ENCODE data around the gene PLEKHG3.
A peak's percentile ranks its signal among the peaks of the same experiment; 100 is the strongest.

The PLEKHG3 gene

DNA sequence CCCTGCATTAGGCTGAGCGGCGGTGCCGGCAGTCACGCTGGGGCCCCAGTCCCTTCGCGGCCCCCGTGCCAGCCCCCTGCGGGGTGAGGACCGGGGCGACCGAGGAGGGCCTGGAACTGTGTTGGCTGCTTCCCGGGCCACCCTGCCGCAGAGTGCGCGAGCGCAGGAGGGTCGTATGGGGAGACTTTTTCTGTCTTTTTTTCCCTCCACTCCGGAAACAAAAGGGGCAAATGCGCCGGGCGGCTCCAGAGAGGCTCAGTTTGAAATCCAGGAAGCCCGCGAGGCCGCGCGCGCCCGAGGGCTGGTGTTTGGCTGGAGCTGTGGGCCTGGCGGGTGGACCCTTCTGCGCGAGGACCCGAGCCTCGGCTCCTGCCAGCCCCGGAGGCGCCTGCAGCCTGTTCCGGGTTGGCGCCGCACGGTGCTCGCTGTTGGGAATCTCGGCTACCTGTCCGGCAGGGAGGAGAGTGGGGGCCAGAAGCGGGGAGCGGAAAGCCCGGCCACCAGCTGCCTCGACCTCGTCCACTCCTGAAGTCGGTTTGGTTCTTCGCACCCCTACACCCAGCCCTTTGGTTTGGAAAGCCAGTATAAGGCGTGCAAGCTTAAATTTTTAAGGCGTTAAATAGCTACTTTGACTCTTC lies 638 bp downstream of the PLEKHG3 start:
- peak in 5 of 10 donors; percentile 34 to 88 (median 66) for DNase-seq
- intact Hi-C loops (cut with DNase I) = loop anchor here (5.0 kb wide), 1 partner anchor 57 kb away; no protein-coding TSS in a partner anchor

DNA sequence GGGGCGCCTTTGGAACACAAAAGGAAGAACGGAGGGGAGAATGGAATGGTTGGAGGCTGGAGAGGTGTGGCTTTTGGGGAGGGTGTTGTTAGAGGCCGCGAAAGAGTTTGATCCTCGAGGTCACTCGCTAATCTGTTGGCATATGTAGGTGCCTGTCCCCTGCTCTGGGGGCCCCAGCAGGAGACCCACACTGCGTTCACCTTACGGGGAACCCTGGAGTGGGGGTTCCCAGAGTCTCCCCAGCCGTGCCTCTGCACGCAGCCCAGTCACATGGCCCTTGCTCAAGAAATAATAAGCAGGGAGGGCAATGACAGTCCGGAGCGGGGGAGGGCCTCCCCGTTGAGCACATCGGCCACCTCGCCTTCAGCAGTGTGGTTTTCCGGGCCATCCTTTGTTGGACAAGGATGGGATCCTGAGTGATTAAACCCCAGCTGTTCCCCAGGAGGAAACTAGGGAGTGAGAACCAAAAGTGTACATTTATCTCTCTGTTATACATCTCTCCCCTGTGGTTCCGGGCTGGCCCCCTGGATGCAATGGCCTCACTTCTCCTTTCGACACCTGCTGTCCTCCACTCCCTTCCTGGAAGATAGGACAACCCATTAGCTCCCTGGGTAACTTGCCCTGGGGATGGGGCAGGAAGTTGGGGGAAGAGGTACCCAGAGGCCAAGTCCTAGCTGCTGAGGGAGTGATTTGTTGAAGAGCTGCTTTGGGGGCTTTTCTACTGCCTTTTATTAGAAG lies 1.3 kb downstream of the PLEKHG3 start:
- intact Hi-C loops (cut with DNase I) = loop anchor here (5.0 kb wide), 1 partner anchor 57 kb away; no protein-coding TSS in a partner anchor
- DNase-seq = peak in 6 of 10 donors; percentile 41 to 92 (median 54)

DNA sequence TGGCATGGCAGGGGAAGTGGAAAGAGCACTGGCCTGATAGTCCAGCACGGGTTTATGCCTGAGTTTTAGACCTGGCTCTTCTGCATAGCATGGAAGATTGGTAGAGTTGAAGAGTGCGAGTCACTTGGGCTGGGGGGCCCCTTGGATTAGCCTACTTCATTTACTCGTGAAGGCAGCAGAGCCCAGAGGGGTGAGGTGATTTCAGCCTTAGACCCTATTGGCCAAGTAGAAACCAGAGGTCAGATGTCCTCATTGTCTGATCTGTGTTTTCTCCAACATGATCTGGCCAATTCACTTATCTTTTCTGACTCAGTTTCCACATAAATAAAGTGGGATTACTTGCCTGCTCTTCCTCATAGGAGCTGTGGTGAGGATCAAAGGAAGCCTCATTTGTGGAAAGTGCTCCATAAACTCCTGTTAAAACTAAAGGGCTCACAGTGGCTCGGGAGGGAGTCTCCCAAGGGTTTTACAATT lies 1.9 kb downstream of the PLEKHG3 start:
- intact Hi-C loops (cut with DNase I) = loop anchor here (5.0 kb wide), 1 partner anchor 56 kb away; no protein-coding TSS in a partner anchor
- no peak for DNase-seq

DNA sequence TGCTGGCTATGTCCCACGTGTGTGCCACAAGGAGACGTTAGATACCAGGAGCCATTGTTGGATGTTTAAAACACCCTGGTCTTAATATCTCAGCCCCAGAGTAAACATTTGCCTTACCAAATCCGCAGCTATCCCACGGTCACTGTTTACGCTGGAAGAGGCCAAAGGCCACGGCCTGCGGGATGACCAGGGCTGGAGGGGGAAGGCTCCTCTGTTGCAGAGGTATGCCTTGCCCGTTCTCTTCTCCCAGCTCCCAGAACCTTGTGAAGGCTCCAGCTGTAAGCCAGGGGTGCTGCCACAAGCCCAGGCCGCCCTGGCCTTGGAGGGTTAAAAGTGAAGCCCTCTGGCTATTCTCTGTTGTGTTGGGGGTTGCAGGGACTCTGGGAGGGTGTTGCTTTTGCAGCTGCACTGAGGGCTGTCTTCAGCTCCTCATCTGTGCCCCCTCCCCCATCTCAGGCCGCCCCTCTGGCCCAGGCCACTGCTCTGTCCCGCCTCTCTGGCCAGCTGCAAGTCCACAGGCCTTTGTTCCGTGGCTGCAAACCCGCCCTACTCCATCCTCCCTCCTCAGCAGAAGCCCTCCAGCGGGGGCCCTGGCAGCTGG lies 2.5 kb downstream of the PLEKHG3 start:
- peak; percentile 77 to 99 (median 86) for DNase-seq

DNA sequence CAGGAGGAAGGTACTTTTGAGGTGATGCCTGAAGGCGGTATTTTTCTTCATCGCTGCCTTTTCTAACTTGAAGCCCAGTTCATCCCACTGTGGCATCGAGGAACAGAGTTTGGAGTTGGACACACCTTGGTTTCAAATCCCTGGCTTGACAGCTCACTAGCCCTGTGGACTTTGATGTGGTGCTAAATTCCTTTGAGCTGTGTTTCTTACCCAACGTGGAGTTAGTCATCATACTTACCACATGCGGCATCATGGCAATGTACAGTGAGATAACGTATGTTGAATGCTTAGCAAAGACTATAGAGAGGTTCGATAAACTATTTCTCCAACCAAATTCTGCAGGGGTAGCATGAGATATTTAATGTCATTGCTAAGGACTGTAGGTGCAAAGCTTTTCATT lies 3.4 kb downstream of the PLEKHG3 start:
- intact Hi-C loops (cut with DNase I) = loop anchor here (5.0 kb wide), 1 partner anchor 55 kb away; no protein-coding TSS in a partner anchor
- DNase-seq = peak in 1 of 10 donors; percentile 5

More for the DNA sequence above, 2.5 kb downstream of the PLEKHG3 start:
- intact Hi-C loops (cut with DNase I) = loop anchor here (5.0 kb wide), 1 partner anchor 56 kb away; no protein-coding TSS in a partner anchor

DNA sequence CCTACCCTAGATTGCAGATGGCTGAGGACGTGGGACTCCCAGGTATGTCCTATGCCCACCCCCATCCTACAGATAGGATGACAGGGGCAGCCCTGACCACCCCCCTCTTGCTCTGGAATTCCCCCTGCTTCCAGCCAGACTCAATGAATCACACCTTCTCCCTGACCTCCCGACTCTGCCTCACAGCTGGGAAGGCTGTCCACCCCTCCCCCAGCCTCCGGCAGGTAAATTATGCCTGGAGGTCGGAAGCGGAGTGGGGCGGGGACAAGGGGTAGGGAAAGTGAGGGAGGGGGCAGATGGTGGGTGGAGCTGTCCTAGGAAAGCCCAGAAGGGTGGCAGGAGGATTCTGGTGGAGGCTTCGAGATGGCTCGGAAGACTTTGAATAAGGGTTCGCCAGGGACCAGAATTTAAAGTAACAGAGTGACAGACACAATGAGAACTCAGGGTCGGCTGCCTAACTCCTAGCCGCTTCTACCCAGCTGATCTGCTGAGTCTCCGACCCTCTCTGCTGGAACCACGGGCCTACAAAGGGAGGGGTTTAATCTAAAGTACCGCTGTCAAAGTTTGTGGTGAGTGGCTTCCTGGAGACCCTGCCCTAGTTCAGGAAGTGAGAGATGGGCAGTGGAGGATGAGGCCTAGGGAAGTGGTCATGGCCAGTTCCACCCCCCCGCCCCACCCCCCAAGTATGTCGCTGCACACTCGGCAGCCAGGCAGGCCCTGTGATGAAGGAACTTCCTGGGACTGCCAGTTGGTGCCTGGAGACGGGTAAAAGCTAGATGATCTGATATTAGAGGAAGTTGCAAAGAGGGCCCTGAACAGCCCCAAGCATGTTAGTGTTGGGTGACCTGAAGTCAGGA lies 4.2 kb downstream of the PLEKHG3 start:
- peak in 2 of 10 donors; percentile 11 to 91 for DNase-seq
- intact Hi-C loops (cut with DNase I) = loop anchor here (5.0 kb wide), 1 partner anchor 54 kb away; no protein-coding TSS in a partner anchor

DNA sequence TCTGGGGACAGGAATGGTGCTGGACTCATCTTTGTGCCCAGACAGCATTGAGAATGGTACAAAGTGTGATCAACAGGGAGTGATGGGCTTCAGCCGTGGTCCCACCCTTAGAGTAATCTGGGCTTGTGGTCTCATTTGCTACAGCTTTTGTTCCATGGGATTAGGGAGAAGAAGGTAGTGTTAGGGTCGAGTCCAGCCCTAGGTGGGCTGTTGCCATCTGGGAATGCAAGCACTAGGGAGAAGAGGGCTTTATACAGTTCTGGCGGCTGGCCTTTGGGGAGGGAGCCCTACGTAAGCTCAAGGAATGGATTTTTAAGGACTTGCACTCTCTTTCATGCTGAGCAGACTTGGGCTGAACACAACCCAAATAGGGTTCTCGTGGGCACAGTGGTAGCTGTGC lies 4.9 kb downstream of the PLEKHG3 start:
- intact Hi-C loops (cut with DNase I) = loop anchor here (5.0 kb wide), 1 partner anchor 53 kb away; no protein-coding TSS in a partner anchor

DNA sequence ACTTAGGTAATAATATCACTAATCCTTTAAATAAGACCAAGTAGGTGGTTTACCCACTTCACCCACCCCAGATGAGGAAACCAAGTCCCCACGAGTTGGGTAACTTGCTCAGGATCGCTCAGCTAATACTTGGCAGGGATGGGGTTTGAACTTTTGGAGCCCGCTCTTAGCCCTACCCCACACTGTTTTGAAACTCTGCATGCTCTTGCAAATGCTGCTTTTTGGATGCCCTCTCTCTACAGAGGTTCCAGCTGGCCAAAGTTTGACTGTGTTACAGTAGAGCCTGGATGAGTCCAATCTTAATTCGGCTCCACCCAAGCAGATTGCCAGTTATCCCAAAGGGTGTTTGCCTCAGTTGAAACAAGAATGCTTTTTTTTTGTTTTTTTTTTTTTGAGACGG lies 6.8 kb downstream of the PLEKHG3 start:
- intact Hi-C loops (cut with DNase I) = no loop called here
- DNase-seq = no peak

More for the DNA sequence above, 4.9 kb downstream of the PLEKHG3 start:
- DNase-seq = no peak

DNA sequence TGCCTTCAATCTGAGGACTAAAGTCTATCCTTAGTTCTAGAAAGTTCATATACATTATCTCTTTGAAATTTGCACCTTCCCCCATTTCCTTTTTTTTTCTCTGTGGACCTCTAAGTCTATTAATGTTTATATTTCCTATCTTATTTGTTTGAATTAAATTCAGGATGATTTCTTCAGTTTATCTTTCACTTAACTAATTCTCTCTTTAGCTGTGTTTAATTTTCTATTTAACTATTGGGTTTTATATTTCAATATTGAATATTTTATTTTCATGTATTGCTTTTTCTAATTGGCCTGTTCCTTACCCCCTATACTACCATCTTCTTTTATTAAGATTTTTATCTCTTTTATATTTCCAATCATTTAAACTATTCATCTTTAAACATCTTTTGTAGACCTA lies 9.5 kb downstream of the PLEKHG3 start:
- DNase-seq = no peak
- intact Hi-C loops (cut with DNase I) = no loop called here

DNA sequence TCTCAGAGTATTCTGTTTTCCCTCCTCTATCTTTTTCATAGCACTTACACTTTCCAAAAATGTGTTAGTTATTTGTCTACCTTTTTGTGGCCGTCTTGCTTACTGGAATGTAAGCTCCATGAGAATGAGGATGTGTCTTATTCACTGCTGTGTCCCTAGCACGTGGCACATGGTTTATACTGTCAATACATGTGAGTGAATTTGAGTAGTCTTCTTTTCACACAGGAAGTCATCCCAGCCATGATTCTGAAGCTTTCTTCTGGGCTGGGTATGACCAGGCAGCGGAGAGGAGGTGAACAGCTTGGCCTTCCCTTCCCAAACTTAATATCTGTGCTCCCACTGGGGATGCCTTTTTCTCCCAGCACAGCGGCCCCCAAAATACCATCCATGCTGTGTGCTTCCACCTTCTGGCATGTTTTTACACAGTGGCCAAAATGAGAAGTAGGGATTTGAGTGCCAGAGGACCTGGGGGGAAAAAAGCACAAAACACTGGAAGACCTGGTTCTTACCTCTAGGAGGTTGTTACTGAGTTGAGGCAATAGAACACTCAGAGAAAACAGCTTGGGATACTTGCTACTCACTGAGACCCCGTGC lies 10.3 kb downstream of the PLEKHG3 start:
- intact Hi-C loops (cut with DNase I) = loop anchor here (5.0 kb wide), 1 partner anchor 42 kb away; no protein-coding TSS in a partner anchor
- DNase-seq = peak in 2 of 10 donors; percentile 5 to 55

DNA sequence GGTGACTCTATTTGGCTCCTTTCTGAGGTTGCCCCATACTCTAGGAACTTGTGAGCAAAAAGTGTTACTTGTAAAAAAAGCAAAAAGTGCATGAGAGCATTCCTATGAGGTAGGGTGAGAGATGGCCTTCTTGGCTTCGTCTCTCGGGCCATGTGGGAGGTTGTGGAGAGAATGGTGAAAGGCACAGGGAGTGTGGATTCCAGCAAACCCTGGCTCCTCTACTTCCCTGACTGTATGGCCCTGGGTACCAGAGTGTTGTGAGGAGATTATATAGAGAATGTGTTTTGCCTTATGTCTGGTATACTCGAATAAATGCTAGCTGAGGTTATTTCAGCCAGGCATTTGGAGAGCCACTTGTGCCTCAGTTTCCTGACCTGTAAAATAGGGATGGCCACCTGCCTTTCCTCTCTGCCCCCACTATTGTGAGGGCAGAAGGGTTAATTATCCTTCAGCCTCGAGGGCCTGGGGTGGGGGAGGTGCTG lies 11.0 kb downstream of the PLEKHG3 start:
- peak in 2 of 10 donors; percentile 52 to 60 for DNase-seq
- intact Hi-C loops (cut with DNase I) = loop anchor here (5.0 kb wide), 1 partner anchor 43 kb away; no protein-coding TSS in a partner anchor

DNA sequence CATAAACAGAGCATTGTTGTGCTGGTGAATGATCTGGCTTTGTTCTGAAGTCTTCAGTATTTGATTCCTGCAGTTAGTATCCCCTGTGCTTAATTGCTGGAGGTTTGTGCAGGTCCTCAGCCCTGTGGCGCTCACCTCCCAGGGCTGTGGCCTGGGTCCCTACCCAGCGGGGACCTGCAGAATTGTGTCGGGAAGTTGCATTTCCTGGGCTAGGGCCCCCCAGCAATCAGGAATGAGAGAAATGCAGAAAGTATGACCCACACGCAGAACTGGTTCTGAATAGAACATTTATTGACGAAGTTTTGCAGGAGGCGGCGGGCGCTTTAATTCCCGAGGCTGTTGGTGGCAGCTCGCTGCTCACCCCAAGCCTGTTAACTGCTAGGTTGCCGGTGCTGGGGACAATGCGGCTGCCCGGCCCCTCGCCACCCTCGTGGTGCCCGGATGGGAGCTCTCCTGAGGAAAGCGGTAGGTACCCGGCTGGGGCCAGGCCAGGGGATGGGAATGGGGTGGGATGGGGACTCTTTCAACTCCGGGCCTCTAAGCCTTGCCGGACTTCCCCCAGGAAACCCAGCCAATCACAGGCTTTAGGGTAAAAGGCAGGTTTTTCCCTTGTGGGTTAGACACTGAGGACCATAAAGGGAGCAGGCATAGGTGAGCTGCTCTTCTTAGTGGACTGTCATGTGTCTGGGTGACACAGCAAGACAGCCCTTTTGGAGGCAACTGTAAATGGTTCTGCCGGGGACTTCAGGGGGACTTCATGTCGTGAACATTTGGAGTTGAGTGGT lies 11.6 kb downstream of the PLEKHG3 start:
- peak in 8 of 10 donors; percentile 45 to 94 (median 66) for DNase-seq
- intact Hi-C loops (cut with DNase I) = loop anchor here (5.0 kb wide), 1 partner anchor 44 kb away; no protein-coding TSS in a partner anchor

DNA sequence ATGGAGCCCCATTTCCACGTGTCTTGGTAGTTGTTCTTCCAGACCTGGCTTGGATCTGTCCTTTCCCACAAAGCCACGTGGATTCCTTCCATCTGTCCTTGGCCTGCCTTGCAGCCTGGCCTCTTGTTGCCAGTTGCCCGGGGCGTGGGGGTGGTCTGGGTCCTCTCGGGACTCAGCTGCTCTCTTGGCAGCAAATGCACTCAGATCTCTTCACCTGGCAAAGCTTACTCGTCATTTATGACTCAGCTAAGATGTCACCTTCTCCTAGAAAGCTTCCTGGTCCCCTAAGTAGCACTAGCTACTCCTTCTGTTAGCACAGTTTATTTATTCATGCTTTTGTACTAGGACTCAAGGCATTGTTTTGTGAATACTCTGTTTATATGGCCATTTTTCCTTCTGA lies 13.6 kb downstream of the PLEKHG3 start:
- DNase-seq = no peak
- intact Hi-C loops (cut with DNase I) = loop anchor here (5.0 kb wide), 1 partner anchor 46 kb away; no protein-coding TSS in a partner anchor

DNA sequence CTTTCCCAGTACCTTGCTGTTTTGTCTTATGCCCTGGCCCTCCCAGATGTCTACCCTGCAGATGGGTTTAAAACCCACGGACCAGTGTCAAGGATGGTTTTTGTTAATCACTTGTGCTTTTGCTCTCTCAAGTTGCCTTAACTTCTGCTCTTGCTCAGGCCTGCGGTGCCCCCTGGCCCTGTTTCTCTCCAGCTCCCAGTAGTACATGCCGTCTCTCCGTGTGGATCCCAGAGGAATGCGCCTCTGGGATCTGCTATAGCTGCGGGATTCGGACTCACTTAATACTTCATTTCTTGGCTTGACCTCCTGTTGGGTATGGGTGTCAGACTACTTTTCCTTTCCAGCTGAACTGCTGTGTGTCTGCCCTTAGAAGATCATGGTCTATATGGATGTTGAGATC lies 14.5 kb downstream of the PLEKHG3 start:
- no peak for DNase-seq
- intact Hi-C loops (cut with DNase I) = loop anchor here (5.0 kb wide), 1 partner anchor 46 kb away; no protein-coding TSS in a partner anchor

DNA sequence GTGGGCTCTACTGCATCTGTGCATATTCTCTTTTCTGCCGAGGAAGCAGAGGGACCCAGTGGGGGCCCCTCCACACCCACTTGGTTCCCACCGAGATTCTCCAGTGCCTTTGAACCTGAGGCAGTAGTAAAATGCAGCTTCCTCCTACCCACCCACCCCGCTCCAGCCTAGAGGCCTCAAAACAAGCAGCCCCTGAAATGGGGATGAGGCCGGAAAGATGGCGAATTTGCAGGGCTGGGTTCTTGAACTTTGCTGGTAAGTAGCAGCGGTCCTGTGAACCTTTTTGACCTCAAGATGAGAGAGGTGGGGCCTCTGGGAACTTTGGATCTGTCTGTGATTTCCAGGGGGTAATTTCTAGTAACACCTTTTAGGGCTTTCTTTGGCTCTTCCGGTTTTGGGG lies 15.4 kb downstream of the PLEKHG3 start:
- intact Hi-C loops (cut with DNase I) = loop anchor here (5.0 kb wide), 1 partner anchor 47 kb away; no protein-coding TSS in a partner anchor

DNA sequence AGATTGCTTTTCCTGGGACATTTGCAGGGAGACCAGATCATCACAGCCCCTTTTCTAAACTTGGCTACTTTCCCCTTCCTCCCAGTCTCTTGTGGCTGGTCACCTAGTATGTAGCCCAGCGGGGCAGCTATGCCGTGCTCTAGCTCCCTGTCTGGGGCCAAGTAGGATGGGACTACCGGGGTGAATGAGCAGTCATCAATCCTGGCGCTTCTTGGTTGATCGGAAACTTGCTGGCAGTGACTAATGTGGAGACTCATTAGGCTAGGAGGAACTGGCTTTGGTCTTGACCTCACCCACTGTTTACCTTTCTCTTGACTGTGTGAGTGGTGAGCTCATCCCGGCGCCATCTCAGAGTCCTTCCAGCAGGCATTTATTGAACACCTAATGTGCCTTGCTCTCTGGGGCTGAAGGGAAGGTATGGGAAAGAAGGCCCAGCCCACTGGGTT lies 15.9 kb downstream of the PLEKHG3 start:
- peak in 2 of 10 donors; percentile 18 to 57 for DNase-seq
- intact Hi-C loops (cut with DNase I) = no loop called here

More for the DNA sequence above, 15.4 kb downstream of the PLEKHG3 start:
- peak in 2 of 10 donors; percentile 9 to 28 for DNase-seq

DNA sequence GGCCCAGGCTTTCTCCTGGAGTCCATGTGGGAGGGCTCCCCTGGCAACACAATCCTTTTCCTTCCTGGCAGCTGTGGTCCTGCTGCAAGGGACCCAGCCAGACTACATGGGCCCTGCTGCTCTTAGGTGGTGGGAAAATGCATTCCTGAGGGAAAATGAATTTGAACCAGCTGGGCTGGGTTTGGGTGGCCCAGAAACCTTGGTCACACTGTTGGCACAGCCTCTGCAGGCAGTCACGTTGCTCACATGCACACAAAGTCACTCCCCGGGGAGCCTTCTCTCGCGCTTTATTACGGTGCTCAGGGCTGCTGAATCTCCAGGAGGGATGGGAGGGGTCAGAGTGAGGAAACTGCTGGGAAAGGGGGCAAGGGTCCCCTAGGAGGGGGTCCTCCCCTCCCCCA lies 17.2 kb downstream of the PLEKHG3 start:
- peak in 2 of 10 donors; percentile 66 to 77 for DNase-seq
- intact Hi-C loops (cut with DNase I) = no loop called here

DNA sequence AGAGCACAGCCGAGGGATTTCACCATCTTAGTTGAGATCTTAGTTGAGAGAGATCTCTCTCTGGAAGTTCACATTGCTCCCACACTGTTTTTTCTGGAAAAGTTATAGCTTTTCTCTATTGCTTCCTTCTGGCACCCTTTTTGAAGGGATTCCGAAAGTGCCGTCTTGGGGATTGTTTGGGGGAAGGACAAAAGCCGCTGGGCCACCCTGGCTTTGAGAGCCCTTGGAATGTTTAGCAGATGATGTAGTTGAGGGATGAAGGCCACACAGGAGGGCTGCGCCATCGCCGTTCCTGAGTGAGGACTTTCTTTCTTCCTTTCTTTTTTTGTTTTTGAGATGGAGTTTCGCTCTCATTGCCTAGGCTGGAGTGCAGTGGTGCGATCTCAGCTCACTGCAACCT lies 17.7 kb downstream of the PLEKHG3 start:
- DNase-seq = peak in 2 of 10 donors; percentile 27 to 55
- intact Hi-C loops (cut with DNase I) = no loop called here
